NCI-H345 treated with DMSO at 0.1 percent for 48 hours (cell line): Measurements from ENCODE around the gene GREB1.

Experiments
- DNase-seq: peaks from one replicate; lab custom pipeline; 2025; ENCODE audit not compliant: unreplicated experiment; lab: John Stamatoyannopoulos, UW

Gene GREB1

GRCh38 chr2:11596801-11597200 lies 63.0 kb downstream of the GREB1 start:
- no peak for DNase-seq

DNA sequence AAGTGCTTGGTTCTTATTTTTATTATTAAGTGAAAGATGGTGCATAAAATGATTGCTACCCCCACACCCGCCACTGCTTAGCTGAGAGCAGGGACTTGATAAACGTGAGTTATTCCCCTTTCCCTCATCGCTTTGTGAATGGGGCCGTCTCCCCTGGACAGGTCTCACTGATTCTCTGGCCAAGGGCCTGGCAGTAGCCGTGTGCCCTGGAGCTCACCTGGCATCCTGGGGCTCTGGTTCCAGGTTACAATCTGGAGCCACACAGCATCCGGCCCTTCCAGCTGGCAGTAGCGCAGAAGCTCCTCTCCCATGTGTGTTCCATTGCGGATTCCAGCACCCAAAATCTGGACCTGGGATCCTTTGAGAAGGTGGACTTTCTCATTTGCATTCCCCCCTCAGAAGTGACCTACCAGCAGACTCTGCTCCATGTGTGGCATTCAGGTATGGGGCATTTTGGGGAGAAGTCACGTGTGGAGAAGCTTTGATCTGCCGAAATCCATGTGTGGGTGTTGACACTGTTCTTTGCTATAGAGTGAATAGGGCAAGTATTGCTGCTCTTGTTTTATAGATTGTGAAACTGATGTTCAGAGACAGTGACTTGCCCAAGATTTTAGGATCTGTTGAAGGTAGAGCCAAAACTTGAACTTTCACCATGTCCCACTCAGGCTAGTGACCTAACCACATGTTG lies 63.8 kb downstream of the GREB1 start:
- no peak for DNase-seq

DNA sequence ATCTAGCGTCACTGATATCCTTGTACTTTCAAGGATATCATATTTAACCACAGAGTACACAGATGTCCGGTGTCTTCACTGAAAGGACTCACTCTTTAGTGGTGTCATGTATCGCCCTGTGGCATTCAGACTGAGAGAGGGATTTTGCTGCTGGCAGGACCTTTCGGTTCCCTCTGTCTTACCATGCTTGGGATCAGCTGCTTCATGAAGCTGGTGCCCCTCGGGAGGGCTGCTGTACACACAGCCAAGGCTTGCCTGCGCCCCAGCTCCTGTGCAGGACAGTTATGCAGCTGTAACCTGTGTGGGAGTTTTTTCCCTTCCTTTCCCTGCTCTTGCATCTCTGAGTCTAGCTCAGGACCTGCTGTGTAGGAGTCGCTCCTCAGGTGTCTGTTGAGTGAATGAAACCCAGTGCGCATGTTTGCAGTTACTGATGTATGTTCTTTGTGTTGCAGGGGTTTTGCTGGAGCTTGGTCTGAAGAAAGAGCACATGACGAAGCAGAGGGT lies 64.4 kb downstream of the GREB1 start:
- DNase-seq, result no peak

GRCh38 chr2:11602563-11603204 lies 68.8 kb downstream of the GREB1 start:
- DNase-seq, result no peak

- no peak for DNase-seq
Observed at GRCh38 chr2:11610624-11611242, 76.9 kb downstream of the GREB1 start.

- no peak for DNase-seq
Observed at GRCh38 chr2:11611251-11611650, 77.4 kb downstream of the GREB1 start.

DNA sequence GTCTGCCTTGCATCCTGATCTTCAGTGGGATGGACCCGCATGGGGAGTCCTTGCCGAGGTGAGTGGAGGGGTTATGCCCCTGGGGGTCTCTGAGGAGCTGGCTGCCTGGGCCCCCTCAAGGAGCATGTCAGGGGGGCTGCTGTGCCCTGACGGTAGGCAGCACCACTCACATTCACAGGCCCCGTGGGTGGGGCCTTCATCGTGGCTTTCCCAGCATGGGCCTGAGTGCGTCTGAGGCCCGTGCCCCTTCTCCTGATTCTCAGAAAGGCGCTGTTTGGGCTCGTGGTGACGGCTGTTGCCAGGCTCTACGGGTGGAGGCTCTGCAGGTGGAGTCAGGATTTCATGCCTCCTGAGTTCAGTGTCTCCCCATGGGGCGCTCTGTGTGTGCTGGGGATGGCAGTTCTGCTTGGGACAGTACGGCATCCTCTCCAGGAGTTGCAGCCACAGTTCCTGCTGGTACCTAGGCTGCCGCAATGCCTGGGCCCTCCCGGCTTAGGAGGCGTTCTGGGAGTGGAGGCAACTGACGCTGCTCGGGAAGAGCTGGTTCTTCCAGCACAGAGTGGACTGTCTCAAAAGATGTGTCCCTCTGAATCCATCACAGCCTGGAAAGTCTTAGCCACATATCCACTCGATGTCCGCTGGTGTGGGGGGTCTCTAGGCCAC lies 78.8 kb downstream of the GREB1 start:
- DNase-seq, result no peak

DNA sequence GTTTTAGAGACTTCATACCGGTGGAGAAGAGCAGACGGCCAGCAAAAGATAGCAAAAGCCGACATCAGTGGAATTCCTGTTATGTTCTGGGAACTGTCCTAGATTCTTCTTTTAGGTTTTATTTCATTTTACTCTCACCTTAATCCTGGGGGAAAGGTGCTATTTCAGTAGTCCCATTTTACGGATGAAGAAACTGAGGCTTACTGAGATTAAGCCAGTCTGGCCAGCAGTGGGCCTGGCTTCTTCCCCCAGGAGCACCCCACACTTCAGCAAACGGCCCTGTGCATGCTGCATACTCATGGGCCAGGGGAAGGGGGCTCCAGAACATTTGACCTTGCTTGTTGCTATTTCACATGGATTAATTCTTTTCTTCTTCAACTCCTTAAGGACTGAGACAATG lies 79.5 kb downstream of the GREB1 start:
- no peak for DNase-seq

GRCh38 chr2:11615209-11615608 lies 81.4 kb downstream of the GREB1 start:
- no peak for DNase-seq

- no peak for DNase-seq
Observed at GRCh38 chr2:11616097-11616687, 82.3 kb downstream of the GREB1 start.

DNA sequence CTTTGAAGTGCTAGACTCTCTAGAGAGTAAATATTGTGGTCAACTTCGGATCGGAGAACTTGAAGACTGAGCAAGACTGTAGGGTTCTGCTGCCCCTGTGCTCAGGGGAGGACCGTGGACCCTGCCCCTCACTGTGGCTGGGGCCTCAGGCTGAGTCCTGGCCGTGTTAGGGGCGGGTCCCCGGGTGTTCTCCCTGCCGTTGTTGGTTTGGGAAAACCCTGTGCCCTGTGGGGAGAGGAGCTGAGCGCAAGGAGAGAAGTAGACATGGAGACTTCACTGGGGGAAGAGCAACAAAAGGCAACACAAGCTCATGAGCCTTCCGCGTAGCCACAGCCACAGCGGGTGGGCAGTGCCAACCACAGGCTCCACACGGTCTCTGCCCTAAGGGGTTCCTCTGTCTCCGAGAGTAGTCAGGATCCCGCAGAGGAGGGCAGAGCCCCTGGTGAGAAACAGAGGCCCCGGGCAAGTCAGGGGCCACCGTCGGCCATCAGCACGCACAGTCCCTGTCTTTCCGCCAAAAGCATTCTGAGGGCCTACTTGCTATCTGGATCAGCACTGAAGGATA lies 83.1 kb downstream of the GREB1 start:
- no peak for DNase-seq

DNA sequence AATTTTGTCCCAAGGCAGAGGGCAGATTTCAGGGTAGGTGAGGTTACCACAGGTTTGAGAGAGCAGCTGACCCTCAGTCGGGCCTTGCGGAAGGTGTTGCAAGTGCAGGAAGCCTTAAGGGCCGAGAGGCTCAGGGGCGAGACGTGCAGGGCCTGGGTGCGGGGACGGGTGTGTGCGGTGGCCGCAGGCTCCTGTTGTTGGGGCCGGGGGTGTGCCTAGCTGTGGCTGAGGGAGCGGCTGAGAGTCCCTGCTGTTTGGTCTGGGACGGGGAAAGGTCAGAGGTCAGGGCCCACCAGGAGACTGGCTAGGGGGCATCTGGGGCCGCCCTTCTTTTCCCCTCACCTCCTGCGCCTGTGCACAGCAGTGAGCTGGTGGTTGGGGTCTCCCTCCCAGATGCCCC lies 83.7 kb downstream of the GREB1 start:
- no peak for DNase-seq

- no peak for DNase-seq
Observed at GRCh38 chr2:11617984-11618707, 84.3 kb downstream of the GREB1 start.

DNA sequence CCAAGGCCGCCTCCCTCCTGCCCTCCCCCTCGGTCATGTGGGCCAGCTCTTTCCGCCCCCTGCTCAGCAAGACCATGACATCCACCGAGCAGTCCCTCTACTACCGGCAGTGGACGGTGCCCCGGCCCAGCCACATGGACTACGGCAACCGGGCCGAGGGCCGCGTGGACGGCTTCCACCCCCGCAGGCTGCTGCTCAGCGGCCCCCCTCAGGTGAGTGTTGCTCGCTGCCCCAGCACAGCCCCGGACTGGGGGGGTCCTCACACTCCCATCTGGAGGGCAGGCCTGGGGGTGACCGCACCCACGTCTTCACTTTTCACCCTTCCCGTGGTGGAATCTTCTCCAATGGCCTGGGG lies 84.8 kb downstream of the GREB1 start:
- no peak for DNase-seq

DNA sequence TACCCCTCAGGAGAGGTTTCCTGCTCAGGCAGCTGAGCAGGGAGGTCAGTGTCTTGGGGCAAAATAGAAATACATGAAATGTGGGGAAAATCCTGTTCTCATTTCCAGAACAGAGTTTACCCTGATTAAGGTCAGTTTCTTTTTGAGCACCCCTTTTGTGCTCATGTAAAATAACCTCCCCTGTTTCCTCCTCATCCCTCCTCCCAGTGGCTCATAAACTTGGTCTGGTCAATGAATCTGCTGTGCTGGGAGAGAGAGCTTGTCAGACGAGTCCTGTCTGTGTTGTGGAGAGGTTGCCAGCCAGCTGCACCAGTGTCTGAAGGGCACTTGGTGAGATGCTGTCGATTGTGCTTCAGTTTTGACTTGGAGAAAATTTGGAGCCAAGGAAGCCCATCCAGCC lies 87.6 kb downstream of the GREB1 start:
- DNase-seq, result no peak

DNA sequence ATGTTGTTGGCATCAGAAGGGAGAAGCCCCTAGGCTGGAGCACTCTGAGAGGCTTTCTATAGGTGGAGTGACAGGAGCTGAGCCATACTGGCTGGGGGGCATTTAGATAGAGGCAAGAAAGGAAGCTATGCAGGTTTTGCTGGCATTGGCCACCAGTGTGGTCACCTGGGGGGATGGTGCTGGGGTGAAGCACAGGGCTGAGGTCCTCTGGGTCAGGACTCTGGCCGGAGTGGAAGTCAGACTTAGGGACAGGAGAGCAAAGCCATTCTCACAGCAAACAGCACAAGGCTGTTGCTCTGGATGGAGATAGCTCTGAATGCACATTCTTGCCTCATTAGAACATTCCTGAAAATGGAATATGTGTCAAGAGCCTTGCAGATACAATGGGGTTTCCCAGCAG lies 88.8 kb downstream of the GREB1 start:
- no peak for DNase-seq

DNA sequence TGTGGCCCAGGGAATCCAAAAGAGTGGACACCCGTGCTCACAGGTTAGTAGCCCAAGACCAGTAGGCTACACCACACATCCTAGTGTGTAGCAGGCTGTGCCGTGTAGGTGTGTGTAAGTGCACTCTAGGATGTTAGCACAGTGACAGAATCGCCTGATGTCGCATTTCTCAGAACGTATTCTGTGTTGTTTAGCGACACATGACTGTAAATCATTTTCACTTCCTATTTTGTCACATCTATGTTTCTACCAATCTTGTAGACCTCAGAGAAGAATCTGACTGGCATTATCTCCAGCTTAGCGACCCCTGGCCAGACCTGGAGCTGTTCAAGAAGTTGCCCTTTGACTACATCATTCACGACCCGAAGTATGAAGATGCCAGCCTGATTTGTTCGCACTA lies 91.0 kb downstream of the GREB1 start:
- no peak for DNase-seq

DNA sequence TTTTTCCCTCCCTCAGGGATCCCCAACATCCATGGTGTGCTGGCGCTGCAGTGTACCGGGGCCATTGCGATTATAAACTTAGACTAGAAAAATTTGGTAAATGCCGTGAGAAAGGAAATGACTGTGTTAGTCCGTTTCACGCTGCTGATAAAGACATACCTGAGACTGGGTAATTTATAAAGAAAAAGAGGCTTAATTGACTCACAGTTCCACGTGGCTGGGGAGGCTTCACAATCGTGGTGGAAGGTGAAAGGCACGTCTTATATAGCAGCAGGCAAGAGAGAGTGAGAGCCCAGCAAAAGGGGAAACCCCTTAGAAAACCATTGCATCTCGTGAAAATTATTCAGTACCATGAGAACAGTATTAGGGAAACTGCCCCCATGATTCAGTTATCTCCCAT lies 91.8 kb downstream of the GREB1 start:
- DNase-seq, result no peak

DNA sequence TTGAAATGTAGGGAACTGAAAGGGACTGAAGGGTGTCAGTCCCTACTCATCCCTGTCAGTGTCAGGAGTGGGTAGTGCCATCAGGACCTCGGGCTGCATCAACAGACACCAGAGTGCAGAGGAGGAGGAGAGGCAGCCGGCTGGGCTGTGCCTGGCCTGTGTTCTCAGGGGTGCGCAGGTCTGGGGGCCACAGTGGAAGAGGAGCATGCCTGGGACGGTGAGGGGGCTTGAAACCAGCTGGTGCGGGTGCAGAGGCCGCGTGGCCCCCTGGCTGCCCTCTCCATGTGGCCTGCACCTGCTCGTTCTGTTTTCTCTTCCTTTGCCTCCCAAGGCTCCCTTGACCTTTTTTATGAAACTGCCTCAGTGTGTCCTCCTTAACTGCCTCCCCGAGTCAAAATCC lies 94.8 kb downstream of the GREB1 start:
- DNase-seq, result no peak

- DNase-seq, result no peak
Observed at GRCh38 chr2:11629215-11629614, 95.4 kb downstream of the GREB1 start.

DNA sequence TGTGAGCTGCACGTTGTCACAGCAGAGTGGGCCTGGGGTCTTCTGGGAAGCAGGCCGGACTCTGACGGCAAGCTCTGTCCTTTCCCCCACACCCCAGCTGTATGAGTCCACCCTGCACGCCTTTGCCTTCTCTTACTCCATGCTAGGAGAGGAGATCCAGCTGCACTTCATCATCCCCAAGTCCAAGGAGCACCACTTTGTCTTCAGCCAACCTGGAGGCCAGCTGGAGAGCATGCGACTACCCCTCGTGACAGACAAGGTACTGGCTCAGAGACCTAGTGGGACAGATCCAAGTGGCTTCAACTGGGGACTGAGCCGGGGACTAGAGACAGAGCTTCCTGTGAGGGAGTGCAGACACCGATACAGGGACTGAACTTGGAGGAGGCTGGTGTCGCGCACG lies 96.0 kb downstream of the GREB1 start:
- DNase-seq, result no peak
